K562 (cell line): ENCODE data around the gene MTPN. TPM values are rescaled to one million over a fixed set of nuclear protein-coding genes. Genes with fewer than 3 reads are reported as not detected.
A peak's percentile ranks its signal among the peaks of the same experiment; 100 is the strongest.

Experiments used
- ARNT ChIP-seq, 2 experiments: fragments of 450-650 bp; IDR thresholded peaks; 2 replicates each; pipeline ENCODE4 v1.6.1; 2016; ENCODE audit warnings: mild to moderate bottlenecking in 1 of 2
- CREM ChIP-seq: IDR thresholded peaks from 2 replicates; pipeline ENCODE4 v1.6.1; 2014; ENCODE audit warnings: antibody characterized with exemption, low read depth
- ETV1 ChIP-seq: fragments of 450-650 bp; conservative IDR thresholded peaks from 2 replicates; pipeline ENCODE4 v1.6.1; 2016; ENCODE audit warnings: missing genetic modification characterization, control low read depth, low read depth, missing compliant biosample characterization
- FOXK2 ChIP-seq, 2 experiments: fragments of 450-650 bp; IDR thresholded peaks in 1 of 2; conservative IDR thresholded peaks in 1 of 2; 2 replicates each; pipeline ENCODE4 v1.6.1; 2016; ENCODE audit warnings: low read depth in 2 of 2, mild to moderate bottlenecking in 1 of 2
- MAFG ChIP-seq: fragments of 450-650 bp; conservative IDR thresholded peaks from 2 replicates; pipeline ENCODE4 v1.6.1; 2016; ENCODE audit warnings: missing genetic modification characterization, missing compliant biosample characterization
- MNT ChIP-seq, 2 experiments: fragments of 450-650 bp; conservative IDR thresholded peaks; 2 replicates each; pipeline ENCODE4 v1.6.1; 2017; ENCODE audit warnings: mild to moderate bottlenecking in 2 of 2, moderate library complexity in 2 of 2
- NFE2 ChIP-seq: IDR thresholded peaks from 2 replicates; pipeline ENCODE4 v1.6.1; 2014; ENCODE audit warnings: antibody characterized with exemption, low read depth
- NR3C1 ChIP-seq: sonication (generic); formaldehyde crosslinking; IDR thresholded peaks from 2 replicates; pipeline ENCODE4 v1.8.1; 2022; ENCODE audit warnings: missing genetic modification reagents
- PBX2 ChIP-seq, 2 experiments: IDR thresholded peaks in 1 of 2; conservative IDR thresholded peaks in 1 of 2; 2 replicates each; pipeline ENCODE4 v1.6.1; 2016; ENCODE audit warnings: low read depth in 2 of 2, mild to moderate bottlenecking in 1 of 2, missing compliant biosample characterization in 1 of 2, missing genetic modification characterization in 1 of 2, moderate library complexity in 1 of 2
- RCOR1 ChIP-seq, 2 experiments: IDR thresholded peaks; 2 replicates each; pipeline ENCODE4 v1.6.1; 2012; ENCODE audit warnings: low read depth in 2 of 2, low read length in 2 of 2, borderline replicate concordance in 1 of 2, improper control_type of control experiment in 1 of 2
- SMAD2 ChIP-seq: fragments of 150-350 bp; IDR thresholded peaks from 2 replicates; pipeline ENCODE4 v1.6.1; 2014; ENCODE audit warnings: low read depth, mild to moderate bottlenecking, low read length
- TAL1 ChIP-seq: fragments of 450-650 bp; IDR thresholded peaks from 2 replicates; pipeline ENCODE4 v1.6.1; 2016; ENCODE audit warnings: mild to moderate bottlenecking
- TBL1XR1 ChIP-seq, 2 experiments: IDR thresholded peaks; 2 replicates each; pipeline ENCODE4 v1.6.1; 2012; ENCODE audit warnings: improper control_type of control experiment in 2 of 2, low read length in 2 of 2, mild to moderate bottlenecking in 1 of 2
- TGIF2 ChIP-seq: sonication (generic); formaldehyde crosslinking; IDR thresholded peaks from 2 replicates; pipeline ENCODE4 v1.8.1; 2022; ENCODE audit warnings: mild to moderate bottlenecking, missing genetic modification reagents, moderate library complexity
- ZNF12 ChIP-seq: sonication (generic); formaldehyde crosslinking; IDR thresholded peaks from 2 replicates; pipeline ENCODE4 v1.4.0; 2020; ENCODE audit warnings: mild to moderate bottlenecking, missing genetic modification reagents
- ZNF609 ChIP-seq: sonication (generic); formaldehyde crosslinking; IDR thresholded peaks from 2 replicates; pipeline ENCODE4 v1.8.1; 2023; ENCODE audit warnings: missing genetic modification reagents, mild to moderate bottlenecking, borderline replicate concordance
- ZNF699 ChIP-seq: fragments of 250-450 bp; sonication (Bioruptor Pico); IDR thresholded peaks from 2 replicates; pipeline ENCODE4 v1.8.0; 2021; ENCODE audit warnings: mild to moderate bottlenecking, moderate library complexity; ENCODE audit not compliant: insufficient replicate concordance
- polyA plus RNA-seq, 8 experiments: library from polyadenylated mRNA; depleted of rRNA in 4 of 8; stranded (reverse) in 5 of 8; unstranded in 3 of 8; fragments of >200 nt; fragmentation: Nextera tagmentation in 2 of 8; fragmentation: Illumina TruSeq in 1 of 8; extraction: Ambion mirVana in 2 of 8; extraction: Trizol in 1 of 8; gene quantifications; 2 replicates each; pipeline versions ENCODE4 v1.2.1 to v1.2.3, GENCODE V29; 2011 to 2014; ENCODE audit warnings: inconsistent platforms in 1 of 8, missing spikeins in 1 of 8
- total RNA-seq, 7 experiments: library from RNA; depleted of rRNA in 6 of 7; stranded (reverse); fragments of >200 nt in 6 of 7; fragmentation: Illumina TruSeq in 2 of 7; extraction: Trizol in 2 of 7; gene quantifications; 2 replicates each; pipeline versions ENCODE4 v1.2.1 to v1.2.3, GENCODE V29; 2011 to 2021; ENCODE audit warnings: low replicate concordance in 1 of 7

MTPN gene
- total and polyA plus RNA-seq, 9 of the 15 experiments (the other 6 are each of a cell fraction or from before 2014, with no cell fraction given) = 68.5 to 261 (median 156) TPM

GRCh38 chr7:135943134-135943879 is 33.9 kb downstream of the MTPN start (continued):
- TF ChIP-seq PBX2 (CRISPR knock-in tag; IDR thresholded peaks at IDR 0.05; ENCODE audit: low read depth) (no peak), PBX2 (tag; conservative IDR thresholded peaks at IDR 0.05; ENCODE audit: low read depth) (peak; percentile 92), TBL1XR1 (IDR thresholded peaks at IDR 0.05; ENCODE audit: low read length in 2 of 2) (peak in 1 of 2 experiments; percentile 88; a peak in 1 of 4 replicates), TAL1 (peak; percentile 69), ZNF609 (no peak), ZNF12 (CRISPR knock-in tag) (no peak), RCOR1 (IDR thresholded peaks at IDR 0.05; ENCODE audit: borderline replicate concordance in 1 of 2, low read depth in 2 of 2, low read length in 2 of 2) (peak in 1 of 2 experiments; percentile 63; a peak in 1 of 4 replicates), CREM (no peak), SMAD2 (no peak), NR3C1 (CRISPR knock-in tag) (no peak), ZNF699 (peak; percentile 30), NFE2 (peak; percentile 98), FOXK2 (conservative IDR thresholded peaks at IDR 0.05 in 1 of 2, IDR thresholded peaks at IDR 0.05 in 1 of 2; ENCODE audit: low read depth in 2 of 2) (peak; percentile 32 to 60; a peak in 1 of 4 replicates), ETV1 (tag) (peak; percentile 96), MAFG (tag) (peak; percentile 98), TGIF2 (CRISPR knock-in tag) (no peak), MNT (conservative IDR thresholded peaks at IDR 0.05) (peak; percentile 21 to 25; a peak in 1 of 4 replicates), ARNT (IDR thresholded peaks at IDR 0.05) (peak in 1 of 2 experiments; percentile 87; a peak in 1 of 4 replicates)
